GM19240 (cell line): ENCODE results near the gene SYNPO2L.
"Not testable (repeated sequence)": the region's sequence is repeated elsewhere in the genome, so short reads cannot be mapped to it uniquely, and the experiment has no call there.

Experiments used
- DNase-seq: peaks from one replicate; pipeline ENCODE4 v3.0.0; 2011; ENCODE audit warnings: low spot score; ENCODE audit not compliant: insufficient read length

Gene SYNPO2L, protein sequence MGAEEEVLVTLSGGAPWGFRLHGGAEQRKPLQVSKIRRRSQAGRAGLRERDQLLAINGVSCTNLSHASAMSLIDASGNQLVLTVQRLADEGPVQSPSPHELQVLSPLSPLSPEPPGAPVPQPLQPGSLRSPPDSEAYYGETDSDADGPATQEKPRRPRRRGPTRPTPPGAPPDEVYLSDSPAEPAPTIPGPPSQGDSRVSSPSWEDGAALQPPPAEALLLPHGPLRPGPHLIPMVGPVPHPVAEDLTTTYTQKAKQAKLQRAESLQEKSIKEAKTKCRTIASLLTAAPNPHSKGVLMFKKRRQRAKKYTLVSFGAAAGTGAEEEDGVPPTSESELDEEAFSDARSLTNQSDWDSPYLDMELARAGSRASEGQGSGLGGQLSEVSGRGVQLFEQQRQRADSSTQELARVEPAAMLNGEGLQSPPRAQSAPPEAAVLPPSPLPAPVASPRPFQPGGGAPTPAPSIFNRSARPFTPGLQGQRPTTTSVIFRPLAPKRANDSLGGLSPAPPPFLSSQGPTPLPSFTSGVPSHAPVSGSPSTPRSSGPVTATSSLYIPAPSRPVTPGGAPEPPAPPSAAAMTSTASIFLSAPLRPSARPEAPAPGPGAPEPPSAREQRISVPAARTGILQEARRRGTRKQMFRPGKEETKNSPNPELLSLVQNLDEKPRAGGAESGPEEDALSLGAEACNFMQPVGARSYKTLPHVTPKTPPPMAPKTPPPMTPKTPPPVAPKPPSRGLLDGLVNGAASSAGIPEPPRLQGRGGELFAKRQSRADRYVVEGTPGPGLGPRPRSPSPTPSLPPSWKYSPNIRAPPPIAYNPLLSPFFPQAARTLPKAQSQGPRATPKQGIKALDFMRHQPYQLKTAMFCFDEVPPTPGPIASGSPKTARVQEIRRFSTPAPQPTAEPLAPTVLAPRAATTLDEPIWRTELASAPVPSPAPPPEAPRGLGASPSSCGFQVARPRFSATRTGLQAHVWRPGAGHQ

DNA sequence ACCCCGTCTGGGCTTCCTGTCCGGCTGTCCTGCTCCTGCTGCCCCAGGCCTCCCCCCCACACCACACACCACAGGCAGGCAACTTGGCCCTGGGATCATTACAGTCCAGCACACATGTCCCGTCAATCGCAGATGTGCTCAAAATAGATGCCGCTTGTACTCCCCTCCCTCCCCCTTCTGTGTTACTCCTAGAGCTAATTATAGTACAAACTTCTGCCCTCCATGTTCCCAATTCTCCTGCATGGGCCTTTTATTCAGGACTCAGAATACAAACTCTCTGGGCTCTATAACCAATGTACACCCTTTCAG is at the start of gene SYNPO2L:
TSS of gene SYNPO2L (minus strand) at position 40 of the 309 bp plus-strand sequence. CDS start 107 bp downstream, outside the sequence.
- DNase-seq = no peak

DNA sequence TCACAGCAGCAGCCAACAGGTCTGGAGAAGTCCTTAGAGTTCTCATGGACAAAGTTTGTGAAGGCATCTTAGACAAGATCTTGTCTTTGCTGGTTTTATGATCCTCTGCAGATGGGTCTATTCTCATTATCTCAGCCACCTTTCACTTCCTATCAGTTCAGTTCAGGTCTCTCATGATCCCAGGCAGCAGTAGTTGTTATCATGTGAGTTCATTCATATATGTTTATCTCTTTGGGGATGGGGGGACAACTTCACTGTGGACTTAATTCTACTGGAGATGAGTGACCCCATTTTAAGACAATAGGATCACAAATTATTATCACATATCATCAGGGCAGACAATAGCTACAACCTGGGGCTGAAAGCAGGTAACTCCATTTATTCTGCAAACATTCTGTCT is 48.1 kb upstream of the SYNPO2L start:
- not testable (repeated sequence) for DNase-seq

DNA sequence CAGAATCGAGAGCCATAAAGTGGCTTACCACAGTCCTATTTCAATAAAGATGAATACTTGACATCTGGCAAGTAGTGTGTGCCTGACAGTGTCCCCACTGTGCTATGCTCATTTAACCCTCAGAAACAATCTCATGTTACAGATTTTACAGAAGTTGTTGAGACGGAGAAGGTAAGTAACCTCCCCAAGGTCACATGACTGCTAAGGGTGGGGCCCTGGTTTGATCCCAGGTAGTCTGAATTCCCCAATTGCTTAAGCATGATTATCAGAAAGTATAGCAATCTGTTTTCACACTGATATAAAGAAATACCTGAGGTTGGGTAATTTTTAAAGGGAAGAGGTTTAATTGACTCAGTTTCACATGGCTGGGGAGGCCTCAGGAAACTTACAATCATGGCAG is 43.0 kb upstream of the SYNPO2L start:
- not testable (repeated sequence) for DNase-seq

DNA sequence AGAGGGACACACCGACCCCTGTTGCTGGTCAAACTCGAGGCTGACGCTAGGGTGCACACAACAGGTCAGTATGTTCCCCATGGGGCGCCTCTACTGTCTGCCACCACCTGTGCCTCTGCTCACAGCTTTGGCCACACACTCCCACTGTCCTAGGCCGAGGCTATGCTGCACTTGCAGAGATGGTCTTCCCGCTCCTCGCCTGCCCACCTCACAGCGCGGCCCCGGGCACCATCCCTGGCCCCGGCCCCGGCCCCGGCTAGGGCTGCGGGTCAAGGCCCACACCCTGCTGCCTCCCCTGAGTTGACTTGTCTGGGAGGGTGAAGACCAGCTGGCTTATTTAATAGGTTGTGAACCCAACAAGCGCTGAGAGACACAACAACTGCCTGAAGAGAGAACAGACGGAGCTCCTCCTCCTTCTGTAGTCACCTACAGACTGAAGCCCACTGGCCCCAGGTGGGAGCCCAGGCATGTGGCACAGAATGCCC is 41.9 kb upstream of the SYNPO2L start, which contains the start of gene AGAP5:
TSS of gene AGAP5 (minus strand) at position 435 of the 485 bp plus-strand sequence. CDS start at position 81, 354 bp downstream.
- DNase-seq = not testable (repeated sequence)

DNA sequence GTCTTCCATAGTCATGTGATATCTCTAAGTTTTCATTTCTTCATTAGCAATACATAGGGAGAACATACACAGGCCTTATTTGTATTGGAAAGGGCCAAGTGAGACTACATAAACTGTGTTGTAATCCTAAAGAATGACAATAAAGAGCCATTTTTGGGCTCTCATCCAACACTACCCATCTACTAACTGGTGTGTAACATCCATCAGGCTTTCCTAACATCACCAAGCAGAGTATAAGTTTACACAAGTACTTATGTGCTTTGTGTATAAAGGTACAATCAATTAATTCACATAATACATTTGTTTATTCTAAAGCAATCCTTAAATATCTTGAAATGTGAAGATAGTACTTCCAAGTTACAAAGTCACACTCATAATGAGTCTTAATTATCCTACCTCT is 39.5 kb upstream of the SYNPO2L start:
- not testable (repeated sequence) for DNase-seq

DNA sequence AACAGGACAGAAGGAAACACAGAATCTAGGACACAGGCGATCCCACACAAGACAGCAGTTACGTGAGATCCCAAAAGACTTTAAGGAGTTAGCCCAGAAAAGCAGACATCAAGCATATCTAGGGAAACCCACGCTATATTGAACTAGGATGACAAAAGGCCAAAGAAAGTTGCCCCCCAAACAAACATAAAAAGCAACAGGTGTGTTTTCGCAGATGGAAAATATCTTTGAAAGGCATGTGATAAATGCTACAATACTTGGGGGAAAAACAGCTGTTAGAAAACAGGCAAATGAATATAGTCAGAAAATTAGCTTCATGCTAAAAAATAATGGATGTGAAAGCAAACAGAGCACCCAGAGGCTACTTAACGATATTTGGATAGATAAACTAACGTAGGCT is 34.9 kb upstream of the SYNPO2L start:
- DNase-seq = not testable (repeated sequence)

DNA sequence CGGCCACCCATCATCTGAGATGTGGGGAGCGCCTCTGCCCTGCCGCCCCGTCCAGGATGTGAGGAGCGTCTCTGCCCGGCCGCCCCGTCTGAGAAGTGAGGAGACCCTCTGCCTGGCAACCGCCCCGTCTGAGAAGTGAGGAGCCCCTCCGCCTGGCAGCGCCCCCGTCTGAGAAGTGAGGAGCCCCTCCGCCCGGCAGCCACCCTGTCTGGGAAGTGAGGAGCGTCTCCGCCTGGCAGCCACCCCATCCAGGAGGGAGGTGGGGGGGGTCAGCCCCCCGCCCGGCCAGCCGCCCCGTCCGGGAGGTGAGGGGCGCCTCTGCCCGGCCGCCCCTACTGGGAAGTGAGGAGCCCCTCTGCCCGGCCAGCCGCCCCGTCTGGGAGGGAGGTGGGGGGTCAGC is 33.8 kb upstream of the SYNPO2L start:
- not testable (repeated sequence) for DNase-seq

DNA sequence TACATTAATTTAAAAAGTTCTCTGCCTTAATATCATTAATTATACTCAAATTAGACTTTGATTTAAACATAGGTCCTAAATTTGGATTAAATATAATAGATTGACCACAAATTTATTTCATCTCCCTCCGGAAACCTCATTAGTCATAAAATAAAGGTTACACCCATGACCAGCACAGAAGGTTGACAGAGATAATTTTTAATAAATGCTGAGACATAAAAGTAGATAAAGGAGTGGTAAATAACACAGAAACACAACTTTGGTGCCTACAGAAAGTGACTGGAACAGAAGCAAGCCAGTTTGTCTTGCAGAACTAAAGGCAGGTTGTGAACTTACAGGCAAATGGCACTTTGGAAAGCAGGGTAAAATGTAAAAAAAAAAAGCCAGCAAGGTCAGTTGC is 31.8 kb upstream of the SYNPO2L start:
- DNase-seq = not testable (repeated sequence)

DNA sequence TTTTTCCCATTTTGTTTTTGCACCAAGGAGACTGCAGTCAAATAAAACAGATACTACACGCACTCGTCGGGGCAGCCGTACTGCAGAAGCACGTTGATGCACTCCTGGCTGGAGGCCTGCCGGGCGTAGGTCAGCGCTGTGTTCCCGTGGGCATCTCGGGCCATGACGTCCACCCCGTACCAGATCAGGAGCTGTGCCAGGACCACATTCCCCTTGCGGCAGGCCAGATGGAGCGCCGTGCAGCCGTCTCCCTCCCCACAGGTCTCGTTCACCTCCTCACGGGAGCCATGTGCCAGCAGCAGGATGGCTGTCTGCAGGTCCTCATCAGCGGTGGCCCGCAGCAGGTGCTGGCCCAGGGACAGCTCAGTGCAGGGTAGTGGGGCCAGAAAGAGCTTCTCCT is 18.7 kb upstream of the SYNPO2L start:
- not testable (repeated sequence) for DNase-seq

DNA sequence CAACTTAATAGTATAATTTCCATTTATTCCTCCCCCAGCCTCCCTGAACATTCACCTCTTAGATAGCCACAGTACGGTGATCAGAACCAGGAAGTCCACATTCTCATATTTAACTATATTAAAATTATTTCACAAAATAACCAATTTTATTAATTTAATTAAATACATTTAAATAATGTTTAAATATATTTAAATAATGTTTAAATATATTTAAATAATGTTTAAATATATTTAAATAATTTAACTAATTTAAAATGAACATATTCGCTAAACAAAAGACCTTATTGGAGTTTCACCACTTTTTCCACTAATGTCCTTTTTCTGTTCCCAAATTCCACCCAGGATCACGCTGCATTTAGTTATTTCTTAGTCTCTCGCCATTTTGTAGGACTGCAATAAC is 12.5 kb upstream of the SYNPO2L start:
- not testable (repeated sequence) for DNase-seq

DNA sequence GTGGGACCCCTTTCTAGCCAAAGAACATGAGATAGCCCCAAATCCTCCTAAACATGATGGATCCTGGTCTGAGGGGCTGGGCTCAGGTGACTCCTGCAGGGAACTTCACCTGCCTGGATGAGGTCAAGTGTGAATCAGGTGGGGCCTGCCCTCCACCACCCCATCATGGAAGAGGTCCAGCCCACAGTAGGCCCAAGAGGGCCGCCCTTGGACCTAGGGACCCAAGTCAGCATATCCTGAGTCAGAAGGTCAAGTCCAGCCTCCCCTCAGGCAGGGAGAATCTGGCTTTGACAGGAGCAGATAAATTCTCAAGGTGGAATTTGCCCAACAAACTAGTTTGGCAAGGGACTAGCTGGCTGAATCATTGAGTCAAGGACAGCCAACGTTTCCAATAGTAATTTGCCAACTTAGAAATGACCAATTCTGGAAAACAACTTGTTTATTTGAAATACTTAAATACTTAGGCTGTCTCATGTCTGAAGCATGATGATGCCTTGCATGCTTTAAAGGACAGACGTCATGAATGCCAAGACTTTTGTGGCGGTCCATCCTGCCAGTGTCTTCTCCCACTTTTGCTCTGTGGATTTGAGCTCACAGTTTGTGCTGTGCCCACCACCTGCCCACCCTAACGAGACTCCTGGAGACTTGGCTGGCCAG is 10.5 kb upstream of the SYNPO2L start:
- DNase-seq = not testable (repeated sequence)

DNA sequence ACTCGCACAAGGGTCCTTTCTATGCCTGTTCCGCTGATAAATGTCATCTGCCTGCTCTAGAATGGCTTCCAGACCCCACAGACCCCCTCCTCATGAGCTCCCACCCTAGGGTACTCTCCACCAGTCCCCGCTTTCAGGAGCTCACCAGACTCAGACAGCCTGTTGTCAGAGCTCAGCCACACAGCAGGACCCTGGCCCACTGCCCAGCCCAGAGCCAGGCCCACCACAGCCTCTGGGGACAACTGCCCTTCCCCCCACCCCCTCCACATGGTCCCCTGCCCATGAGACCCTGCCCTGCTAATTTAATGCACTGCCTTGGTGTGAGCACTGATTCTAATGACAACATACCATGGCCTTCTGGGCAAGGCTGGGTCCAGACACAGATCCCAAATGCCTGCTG is 9.8 kb upstream of the SYNPO2L start:
- DNase-seq = not testable (repeated sequence)

DNA sequence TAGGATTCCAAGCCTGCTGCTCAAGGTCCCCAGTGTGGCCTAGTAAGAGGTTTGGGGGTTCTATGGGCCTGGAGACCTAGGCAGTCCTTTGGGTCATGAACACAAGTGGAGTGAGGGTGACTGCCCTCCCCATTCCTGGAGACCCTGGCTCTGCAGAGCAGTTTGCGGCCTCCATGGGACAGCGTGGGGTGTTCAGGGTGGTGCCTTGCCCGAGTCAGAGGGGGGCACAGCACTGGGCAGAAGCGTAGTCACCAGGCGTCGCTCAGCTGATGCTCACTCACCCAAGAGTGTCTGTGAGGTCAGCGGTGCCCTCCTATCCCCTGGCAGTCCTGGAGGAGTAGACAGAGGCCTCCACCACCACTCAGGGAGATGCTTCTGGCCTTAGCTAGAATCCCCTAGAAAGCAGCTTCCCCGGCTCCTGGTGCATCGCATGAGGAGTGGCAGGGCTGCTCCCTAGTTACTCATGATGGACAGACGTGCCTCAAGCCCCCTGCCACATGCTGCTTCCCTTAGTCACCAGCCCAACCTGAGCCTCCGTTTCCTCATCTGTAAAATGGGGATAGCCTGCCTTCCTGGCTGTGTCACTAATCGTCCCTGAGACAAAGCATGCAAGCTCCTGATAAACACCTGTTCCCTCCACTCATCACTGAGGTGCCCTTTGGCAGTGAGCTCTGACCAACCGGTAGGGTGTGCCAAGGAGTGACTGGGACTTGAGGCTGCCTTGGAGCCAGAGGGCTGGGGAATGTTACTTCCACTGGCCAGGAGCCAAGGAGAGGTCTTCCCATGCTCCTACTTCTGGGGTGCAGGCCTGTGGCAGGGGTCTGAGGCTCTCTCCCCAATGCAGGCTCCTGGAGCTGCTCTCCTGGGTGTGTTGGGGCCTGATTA is 8.6 kb upstream of the SYNPO2L start:
- not testable (repeated sequence) for DNase-seq

DNA sequence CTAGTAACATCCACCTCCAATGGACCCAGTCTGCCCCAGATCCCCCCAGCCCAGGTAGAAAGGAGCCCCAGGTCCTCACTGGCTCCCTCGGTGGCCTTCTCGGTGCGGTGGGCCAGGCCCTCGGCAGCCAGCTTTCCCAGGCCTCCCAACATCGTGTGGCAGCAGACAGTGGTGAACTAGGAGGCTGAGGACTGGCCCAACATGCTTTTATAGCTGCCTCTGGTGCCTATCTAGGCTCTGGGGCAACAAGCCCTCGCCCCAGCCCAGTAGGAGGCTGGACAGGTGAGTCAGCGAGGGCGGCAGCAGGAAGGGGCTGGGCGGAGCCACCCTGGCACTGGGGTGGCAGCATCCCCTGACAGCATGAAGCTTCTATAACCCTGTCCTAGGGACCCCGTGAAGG is 7.8 kb upstream of the SYNPO2L start:
- not testable (repeated sequence) for DNase-seq

DNA sequence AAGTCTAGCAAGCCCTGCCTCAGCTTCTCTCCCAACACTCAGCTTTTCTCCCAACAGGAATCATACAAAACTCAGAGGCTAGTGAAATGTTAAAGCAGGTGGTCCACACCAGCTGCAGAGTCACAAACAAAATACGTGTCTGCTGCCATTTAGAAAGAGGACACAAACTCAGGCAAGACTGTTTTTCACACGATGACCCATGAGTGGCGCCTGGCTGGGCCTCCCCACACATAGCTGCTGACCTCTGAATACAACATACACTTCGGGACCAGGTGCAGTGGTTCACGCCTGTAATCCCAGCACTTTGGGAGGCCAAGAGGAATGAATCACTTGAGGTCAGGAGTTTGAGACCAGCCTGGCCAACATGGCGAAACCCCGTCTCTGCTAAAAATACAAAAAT is 6.9 kb upstream of the SYNPO2L start:
- not testable (repeated sequence) for DNase-seq

DNA sequence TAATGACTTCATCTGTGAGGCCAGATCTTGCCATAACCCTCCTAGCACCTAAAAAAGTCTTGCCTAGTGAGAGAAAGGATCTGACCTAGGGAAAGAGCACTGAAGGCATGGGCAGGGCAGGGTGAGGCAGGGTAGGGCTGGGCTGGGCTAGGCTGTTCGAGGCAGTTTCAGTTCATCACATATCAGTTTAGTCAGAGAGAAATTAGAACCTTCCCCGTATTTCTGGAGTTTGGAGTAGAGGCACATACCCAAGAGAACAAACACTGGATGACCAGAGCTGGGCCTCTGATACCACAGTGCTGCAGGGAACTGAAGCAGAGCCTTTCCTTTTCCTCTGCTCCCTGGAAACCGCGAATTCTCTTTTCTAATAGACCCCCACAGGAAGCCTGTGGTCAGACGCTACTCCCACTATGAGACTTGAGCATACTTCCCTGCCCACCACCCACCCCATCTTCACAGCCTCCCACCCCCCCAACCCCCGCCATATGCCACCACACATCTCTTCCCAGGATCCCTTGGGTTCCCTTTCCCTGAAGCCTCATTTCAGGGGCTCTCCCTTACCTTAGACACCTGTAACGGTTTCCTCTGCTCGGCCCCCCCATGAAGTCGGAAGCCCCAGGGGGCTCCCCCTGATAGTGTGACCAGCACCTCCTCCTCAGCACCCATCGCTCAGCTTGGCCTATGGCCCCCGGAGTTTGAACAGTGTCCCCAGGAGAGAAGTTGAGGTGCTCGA is 406 bp downstream of the SYNPO2L start:
- no peak for DNase-seq

DNA sequence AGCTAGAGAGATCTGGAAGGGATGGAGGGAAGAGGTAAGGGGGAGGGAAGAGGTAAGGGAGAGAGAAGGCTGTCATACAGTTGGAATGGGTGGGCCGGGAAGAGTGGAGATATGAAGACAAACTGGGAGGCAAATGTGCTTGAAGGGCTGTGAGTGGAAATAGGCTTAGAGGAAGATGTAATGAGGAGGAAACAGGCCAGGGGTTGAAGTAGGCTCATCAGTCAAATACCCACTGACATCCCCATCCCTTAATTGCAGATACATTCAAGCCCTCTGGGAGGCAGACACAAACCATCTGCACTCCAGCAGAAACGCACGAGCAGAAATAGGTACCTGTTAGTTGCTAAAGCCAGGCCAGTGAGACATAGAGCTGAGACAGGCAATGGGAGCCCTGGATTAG is 2.1 kb downstream of the SYNPO2L start:
- DNase-seq = no peak

DNA sequence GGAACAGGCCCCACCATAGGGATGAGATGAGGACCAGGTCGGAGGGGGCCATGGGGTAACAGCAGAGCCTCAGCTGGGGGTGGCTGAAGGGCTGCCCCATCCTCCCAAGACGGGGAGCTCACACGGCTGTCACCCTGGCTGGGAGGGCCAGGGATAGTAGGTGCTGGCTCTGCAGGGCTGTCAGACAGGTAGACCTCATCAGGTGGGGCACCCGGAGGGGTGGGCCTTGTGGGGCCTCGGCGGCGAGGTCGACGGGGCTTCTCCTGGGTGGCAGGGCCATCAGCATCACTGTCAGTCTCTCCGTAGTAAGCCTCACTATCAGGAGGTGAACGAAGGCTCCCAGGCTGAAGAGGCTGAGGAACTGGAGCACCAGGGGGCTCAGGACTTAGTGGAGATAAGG is 2.6 kb downstream of the SYNPO2L start:
- no peak for DNase-seq

DNA sequence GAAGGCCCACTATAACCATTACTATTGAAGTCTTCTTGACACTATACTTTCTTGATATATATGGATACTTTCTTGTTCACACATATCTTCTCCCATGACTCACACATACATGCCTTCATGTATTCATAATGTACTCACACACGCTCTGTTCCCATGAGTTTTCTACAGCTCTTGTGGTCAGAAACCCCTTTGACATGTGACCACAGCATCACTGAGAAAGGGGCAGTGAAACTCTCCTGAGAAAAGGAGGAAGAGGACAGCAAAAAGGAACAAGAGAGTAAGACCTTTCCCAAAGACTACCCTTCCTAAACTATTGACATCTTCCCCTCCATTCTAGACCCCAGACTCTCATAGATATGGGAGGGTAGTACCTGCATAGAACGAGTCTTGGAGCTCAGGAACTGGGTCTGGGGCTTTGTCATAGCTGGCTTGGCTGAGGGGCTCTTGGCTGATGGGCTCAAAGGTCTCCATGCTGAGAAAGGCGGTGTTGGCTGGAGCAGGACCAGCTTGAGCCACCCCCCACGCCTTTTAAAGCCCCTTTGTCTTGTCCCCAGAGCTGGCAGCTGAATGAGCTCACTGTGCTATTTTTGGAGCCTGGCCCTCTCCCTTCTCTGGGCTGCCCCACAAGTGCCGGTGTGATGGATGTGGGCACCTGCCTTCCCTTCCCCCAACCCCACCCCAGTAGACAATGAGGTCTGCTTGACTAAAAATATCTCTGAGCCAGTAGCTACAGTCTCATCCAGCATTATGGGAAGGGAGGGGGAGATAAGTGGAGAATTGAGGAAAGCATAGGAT is 5.1 kb downstream of the SYNPO2L start:
- no peak for DNase-seq
